ENCODE data around the gene MSI1. TPM values are rescaled to one million over a fixed set of nuclear protein-coding genes. Genes with fewer than 3 reads are reported as not detected.
A peak's percentile ranks its signal among the peaks of the same experiment; 100 is the strongest.

The MSI1 gene
- total and polyA plus RNA-seq, 5 experiments from 2014 or later: not detected

DNA sequence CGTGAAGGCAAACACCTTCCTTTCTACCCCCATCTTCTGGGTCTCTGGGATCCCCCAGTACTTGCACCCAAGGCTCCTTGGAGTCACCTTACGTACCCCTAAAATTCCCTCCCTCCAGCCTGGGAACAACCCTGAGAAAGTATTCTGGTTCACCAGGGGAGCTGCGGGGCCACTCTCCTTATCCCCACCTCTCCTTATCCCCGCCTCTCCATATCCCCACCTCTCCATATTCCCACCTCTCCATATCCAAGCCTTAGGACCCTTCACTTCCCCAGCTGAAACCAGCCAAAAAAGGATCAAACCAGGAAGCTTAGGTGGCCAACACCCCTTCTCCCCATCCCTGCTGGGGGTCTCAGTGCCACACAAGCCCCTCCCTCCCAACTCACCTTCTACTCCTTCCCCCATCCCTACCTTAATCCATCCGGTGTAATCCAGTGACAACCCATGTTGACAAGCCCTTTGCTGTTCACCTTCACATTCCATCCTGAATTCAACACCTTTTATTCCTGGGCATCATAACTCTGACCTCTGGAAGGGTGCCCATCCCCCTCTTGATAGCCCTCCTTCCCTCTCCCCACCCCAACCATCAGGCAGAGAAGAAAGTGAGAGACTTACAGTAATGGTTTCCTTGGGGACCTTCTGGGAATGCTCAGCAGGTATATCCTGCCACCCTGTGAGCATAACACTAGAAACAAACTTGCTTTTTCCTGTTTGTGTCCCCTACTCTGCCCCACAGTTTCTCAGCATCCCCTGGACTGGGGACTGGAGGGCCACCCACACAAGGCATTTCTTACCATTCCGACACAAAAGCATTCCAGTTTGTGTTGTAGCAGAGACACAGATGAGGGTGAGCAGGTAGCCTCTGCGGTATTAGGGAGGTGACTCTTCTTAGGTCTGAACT lies 1.6 kb upstream of the MSI1 start:
- peak overlapping the region; percentile 70 to 87 (median 78) for H3K4me3 Mint-ChIP-seq
- H3K4me1 Mint-ChIP-seq: peaks cover 13 to 19% (median 14%) of the 10 kb centered on the region in 4 donors
- DNase-seq (no peak), ATAC-seq (no peak)
- POLR2A ChIA-PET: no interaction called here
- H3K9me3 Mint-ChIP-seq: peaks cover 0 to 2% (median 0%) of the 10 kb centered on the region in 9 donors
- peaks cover 48 to 87% (median 69%) of the 10 kb centered on the region in 5 donors for H3K27me3 Mint-ChIP-seq
- peaks cover 0 to 10% (median 0%) of the 10 kb centered on the region in 3 donors for H3K36me3 Mint-ChIP-seq
- peak overlapping the region in 3 of 10 donors; percentile 4 to 63 (median 31) for H3K27ac Mint-ChIP-seq

DNA sequence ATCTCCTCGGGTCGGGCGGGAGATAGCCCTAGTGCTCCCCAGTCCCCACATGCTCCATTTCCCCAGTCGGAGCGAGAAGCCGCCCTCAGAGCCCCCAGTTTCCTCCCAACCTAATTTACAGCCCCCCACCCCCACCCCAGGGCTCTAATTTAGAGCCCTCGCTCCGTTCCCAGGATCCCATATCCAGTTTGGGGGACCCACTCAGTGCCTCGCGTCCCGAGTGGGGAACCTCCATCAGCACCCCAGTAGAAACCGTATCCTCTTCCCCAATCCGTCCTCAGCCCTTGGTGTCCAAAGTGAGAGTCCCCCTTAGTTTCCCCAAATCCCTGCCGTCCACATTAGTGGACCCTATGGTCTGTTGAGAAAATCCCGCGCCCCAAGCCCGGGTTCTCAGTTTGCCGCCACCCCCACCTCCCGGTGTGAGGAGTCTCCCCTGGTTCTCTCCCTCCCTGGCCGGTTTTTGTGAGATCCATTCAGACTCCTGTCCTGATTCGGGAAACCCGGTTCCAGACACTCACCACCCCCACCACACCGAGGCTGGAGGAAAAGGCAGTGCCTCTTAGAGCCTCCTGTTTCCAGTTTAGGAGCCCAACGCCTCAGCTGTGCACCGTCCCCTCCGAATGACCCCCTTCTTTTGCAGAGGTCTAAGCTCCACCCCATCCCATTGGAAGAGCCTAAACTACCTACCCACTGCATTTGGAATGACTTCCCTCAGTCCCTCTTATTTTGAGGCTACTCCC lies 809 bp upstream of the MSI1 start:
- H3K9me3 Mint-ChIP-seq: peaks cover 0 to 2% (median 0%) of the 10 kb centered on the region in 9 donors

DNA sequence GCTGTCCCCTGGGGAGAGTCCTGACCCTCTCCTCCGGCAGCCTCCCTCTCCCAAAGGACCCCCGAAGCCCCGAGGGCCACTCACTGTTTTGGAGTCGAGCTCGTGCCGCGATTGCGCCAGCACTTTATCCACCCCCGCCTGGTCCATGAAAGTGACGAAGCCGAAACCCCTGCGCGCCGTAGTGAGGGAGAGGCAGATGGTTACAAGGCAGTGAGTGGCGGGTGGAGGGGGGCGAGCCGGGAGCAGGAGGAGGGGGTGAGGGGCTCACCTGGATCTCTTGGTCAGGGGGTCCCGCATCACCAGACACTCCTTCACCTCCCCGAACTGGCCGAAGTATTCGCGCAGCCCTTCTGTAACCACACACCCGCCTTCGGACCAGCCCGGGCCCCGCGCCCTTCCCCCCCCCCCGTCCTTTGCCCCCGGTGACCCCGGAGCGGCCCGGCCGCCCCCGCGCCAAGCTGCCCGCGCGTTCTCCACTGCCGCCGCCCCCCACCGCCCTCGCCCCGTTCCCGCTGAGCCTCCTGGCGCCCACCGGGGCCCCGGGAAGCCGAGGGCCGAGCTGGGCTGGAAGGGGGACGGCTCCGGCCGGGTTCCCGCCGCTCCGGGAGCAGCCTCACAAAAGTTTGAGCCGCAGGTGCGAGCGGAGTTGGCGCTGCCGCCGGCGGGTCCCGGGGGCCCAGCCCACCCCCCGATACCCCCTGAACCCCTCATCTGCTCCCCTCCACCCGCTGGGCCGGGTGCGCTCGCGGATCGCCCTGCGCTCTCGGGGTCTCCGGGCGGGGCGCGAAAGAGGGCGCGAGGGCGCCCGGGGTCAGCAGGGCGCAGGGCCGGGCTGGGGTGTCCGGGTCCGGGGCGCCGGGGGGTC lies 808 bp downstream of the MSI1 start:
- ATAC-seq: peak in 1 of 2 donors; percentile 11
- POLR2A ChIA-PET: no interaction called here
- Mint-ChIP-seq H3K36me3 (peaks cover 0 to 10% (median 0%) of the 10 kb centered on the region in 3 donors), H3K9me3 (no peaks in the 10 kb centered on the region), H3K27me3 (peaks cover 50 to 87% (median 74%) of the 10 kb centered on the region in 5 donors), H3K4me3 (peak overlapping the region; percentile 36 to 75 (median 62)), H3K27ac (no peak overlapping the region), H3K4me1 (peaks cover 13 to 19% (median 14%) of the 10 kb centered on the region in 4 donors)
- DNase-seq: peak in 1 of 10 donors; percentile 16

More for the DNA sequence above, 809 bp upstream of the MSI1 start:
- DNase-seq: peak in 1 of 10 donors; percentile 49
- no peak for ATAC-seq
- H3K36me3 Mint-ChIP-seq: peaks cover 0 to 10% (median 0%) of the 10 kb centered on the region in 3 donors
- H3K27ac Mint-ChIP-seq: peak overlapping the region in 3 of 10 donors; percentile 31 to 71 (median 36)
- peaks cover 49 to 87% (median 69%) of the 10 kb centered on the region in 5 donors for H3K27me3 Mint-ChIP-seq
- peak overlapping the region; percentile 70 to 87 (median 78) for H3K4me3 Mint-ChIP-seq
- peaks cover 13 to 19% (median 14%) of the 10 kb centered on the region in 4 donors for H3K4me1 Mint-ChIP-seq
- POLR2A ChIA-PET: no interaction called here

DNA sequence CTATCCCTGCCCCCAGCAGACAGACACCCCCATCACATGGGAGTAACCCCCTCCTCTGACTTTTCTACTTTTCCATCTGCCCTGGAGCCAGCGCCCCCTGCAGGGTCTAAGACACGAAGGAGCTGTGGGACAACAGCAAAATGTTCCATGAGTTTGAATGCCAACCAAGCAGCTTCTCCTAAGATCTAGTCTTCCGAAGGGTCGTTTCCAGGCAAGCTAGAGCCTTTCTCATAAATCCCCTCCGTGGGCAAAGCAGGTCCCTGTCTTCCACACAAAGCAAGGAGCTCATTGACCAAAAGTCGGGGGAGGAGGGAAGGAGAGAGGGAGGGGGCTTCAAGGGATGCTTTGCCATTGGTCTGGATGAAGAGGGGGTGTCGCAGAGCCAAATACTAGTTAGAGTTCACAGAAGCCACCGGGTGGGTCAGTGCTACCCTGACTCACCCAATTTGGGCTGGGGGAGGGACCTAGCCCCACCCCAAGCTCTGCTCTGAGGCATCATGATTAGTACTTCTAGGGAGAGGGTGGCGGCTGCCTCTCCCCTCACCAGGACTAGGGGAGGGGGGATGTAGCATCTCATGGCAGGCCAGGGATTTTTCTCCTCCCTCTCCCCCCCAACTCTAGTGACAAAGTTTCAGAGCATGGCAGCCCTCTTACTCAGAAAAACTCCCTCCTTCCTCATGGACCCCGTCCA lies 1.6 kb downstream of the MSI1 start:
- POLR2A ChIA-PET: no interaction called here
- peaks cover 0 to 10% (median 0%) of the 10 kb centered on the region in 3 donors for H3K36me3 Mint-ChIP-seq
- H3K4me3 Mint-ChIP-seq: peak overlapping the region; percentile 47 to 75 (median 62)
- no peak overlapping the region for H3K27ac Mint-ChIP-seq
- no peaks in the 10 kb centered on the region for H3K9me3 Mint-ChIP-seq
- ATAC-seq (no peak), DNase-seq (no peak)
- H3K4me1 Mint-ChIP-seq: peaks cover 13 to 19% (median 14%) of the 10 kb centered on the region in 4 donors
- peaks cover 46 to 87% (median 76%) of the 10 kb centered on the region in 5 donors for H3K27me3 Mint-ChIP-seq

DNA sequence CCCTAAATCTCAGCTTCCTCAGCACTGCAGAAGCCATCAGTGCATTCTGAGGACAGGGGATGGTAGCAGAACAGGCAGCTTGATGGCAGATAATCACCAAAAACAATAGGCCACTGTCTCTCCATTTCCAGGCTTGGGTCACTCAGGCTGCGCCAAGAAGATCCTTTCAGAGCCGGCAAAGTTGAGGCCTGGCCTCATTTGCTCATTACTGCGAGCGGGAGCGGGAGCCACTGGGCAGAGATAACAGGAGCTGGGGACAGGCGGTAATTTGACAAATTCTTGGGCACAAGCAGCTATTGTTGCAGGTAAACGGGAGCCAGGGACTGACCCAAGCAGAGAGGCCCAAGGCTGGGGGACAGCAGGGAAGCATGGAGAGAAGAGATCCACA lies 2.1 kb downstream of the MSI1 start:
- Mint-ChIP-seq H3K27ac (no peak overlapping the region), H3K27me3 (peaks cover 48 to 87% (median 76%) of the 10 kb centered on the region in 5 donors), H3K9me3 (no peaks in the 10 kb centered on the region), H3K4me3 (peak overlapping the region in 8 of 10 donors; percentile 20 to 75 (median 50)), H3K36me3 (peaks cover 0 to 10% (median 0%) of the 10 kb centered on the region in 3 donors), H3K4me1 (peaks cover 14 to 23% (median 19%) of the 10 kb centered on the region in 4 donors)
- ATAC-seq: no peak
- POLR2A ChIA-PET: interaction anchor here (0.6 kb wide), 1 partner anchor 12 kb away, joined by 4 read pairs; no protein-coding TSS in a partner anchor
- DNase-seq: no peak

DNA sequence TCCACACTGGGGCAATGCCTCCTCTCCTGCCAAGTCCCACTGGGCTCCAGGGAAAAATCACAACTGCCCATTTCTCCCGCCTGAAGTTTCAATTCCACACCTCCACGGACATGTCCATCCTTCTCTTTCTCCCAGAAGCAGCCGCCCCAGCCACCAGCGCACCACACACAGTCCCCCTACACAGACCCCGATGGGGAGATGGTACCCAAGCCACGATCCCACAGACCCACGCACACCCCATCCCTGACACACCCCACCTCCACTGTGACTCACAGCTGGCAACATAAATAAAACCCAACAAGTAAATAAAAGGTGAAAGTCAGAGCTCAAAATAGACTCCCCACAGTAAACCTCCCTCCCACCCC lies 2.6 kb downstream of the MSI1 start:
- Mint-ChIP-seq H3K4me3 (peak overlapping the region in 2 of 10 donors; percentile 12 to 66), H3K27me3 (peaks cover 43 to 87% (median 74%) of the 10 kb centered on the region in 5 donors), H3K27ac (no peak overlapping the region), H3K36me3 (peaks cover 0 to 10% (median 0%) of the 10 kb centered on the region in 3 donors), H3K9me3 (no peaks in the 10 kb centered on the region), H3K4me1 (peaks cover 16 to 24% (median 21%) of the 10 kb centered on the region in 4 donors)
- POLR2A ChIA-PET: interaction anchor here (0.6 kb wide), 1 partner anchor 13 kb away, joined by 4 read pairs; no protein-coding TSS in a partner anchor
- DNase-seq: no peak
- no peak for ATAC-seq

DNA sequence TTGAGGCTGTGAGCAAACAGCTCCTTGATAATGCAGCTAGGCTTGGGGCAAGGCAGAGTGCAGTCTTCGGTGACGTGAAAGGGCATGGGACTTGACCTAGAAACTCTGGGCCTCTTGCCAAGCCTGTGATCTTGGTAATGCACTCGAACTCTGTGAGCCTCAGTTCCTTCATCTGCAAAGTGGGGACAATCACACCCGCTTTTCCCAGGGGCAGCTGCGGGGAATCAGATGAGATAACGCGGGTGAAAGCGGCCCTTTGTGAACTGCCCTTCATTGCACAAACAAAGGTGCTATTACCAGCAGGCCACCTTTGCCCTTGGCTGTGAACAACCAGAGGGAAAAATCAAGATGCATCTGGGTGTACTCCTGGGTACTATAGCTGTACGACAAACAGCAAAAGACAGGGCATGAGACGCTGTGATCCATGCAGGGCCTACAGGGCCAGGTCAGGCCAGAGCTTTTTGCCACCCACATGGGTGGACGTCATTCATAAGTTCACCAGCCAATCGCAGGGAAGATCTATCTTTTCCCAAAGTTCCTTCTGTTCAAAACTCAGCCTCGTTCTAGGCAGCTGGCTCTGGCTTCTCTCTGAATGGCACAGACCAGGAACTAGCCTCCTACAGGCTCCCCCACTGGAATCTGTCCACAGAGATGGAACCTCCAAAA lies 3.2 kb downstream of the MSI1 start:
- Mint-ChIP-seq H3K4me1 (peaks cover 18 to 25% (median 22%) of the 10 kb centered on the region in 4 donors), H3K27me3 (peaks cover 42 to 87% (median 72%) of the 10 kb centered on the region in 5 donors), H3K4me3 (peak overlapping the region in 5 of 10 donors; percentile 10 to 50 (median 19)), H3K36me3 (peaks cover 0 to 10% (median 0%) of the 10 kb centered on the region in 3 donors), H3K27ac (no peak overlapping the region), H3K9me3 (no peaks in the 10 kb centered on the region)
- POLR2A ChIA-PET: no interaction called here
- DNase-seq (no peak), ATAC-seq (no peak)

DNA sequence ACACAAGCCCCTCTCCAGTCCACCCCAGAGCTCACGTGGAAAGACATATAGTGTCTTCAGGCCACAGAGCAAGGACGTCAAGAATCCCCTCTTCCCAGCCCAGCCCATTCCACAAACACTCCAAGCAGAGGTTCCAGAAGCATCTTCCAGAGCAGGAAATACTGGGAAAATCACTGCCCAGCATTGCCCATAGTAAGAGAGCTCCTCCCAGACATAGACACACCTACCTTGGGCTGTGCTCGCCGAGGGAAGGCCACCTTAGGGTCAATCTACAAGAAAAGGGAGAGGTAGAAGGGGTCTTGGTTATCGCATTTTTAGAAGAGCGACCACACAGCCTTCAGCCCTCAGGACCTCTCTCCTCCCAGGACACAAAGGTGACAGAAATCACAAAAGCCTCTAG lies 4.5 kb downstream of the MSI1 start:
- no peak for DNase-seq

DNA sequence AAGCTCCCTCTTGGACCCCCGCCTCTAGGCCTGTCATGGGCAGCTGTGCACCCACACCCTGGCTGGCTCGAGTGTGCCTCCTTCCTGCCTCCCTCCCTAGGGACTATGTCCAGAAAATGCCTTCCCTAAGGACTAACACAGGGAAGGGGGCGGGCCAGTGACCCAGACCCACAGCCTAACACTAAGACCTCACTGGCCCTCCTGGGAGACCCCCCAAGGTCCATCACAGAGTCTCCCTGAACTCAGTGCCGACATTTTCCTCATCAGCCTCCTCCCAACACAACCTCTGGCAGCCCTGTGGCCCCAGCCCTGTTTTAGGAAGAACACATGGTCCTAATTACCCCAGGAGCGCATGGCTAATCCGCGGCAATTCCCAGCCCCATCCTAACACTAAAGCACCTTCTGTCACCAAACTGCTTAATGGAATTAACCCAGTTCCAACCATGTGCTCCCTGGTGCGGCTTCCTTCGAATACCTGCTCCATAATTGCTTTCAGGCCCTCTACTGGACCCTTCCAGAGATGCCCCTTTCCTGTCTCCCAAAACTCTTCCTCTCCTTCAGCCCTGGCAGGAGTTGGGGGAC lies 5.6 kb downstream of the MSI1 start:
- ATAC-seq (no peak), DNase-seq (no peak)
- peak overlapping the region in 2 of 10 donors; percentile 47 to 82 for H3K27ac Mint-ChIP-seq
- H3K4me1 Mint-ChIP-seq: peaks cover 4 to 14% (median 11%) of the 10 kb centered on the region in 4 donors
- POLR2A ChIA-PET: interaction anchor here (0.6 kb wide), 1 partner anchor 59 kb away, joined by 3 read pairs; no protein-coding TSS in a partner anchor
- peaks cover 38 to 95% (median 68%) of the 10 kb centered on the region in 5 donors for H3K27me3 Mint-ChIP-seq
- H3K36me3 Mint-ChIP-seq: no peaks in the 10 kb centered on the region
- no peak overlapping the region for H3K4me3 Mint-ChIP-seq
- H3K9me3 Mint-ChIP-seq: no peaks in the 10 kb centered on the region

More for the DNA sequence above, 4.5 kb downstream of the MSI1 start:
- H3K4me1 Mint-ChIP-seq: peaks cover 6 to 15% (median 12%) of the 10 kb centered on the region in 4 donors
- peaks cover 35 to 87% (median 69%) of the 10 kb centered on the region in 5 donors for H3K27me3 Mint-ChIP-seq
- ATAC-seq: no peak
- H3K36me3 Mint-ChIP-seq: no peaks in the 10 kb centered on the region
- no peak overlapping the region for H3K4me3 Mint-ChIP-seq
- no peak overlapping the region for H3K27ac Mint-ChIP-seq
- POLR2A ChIA-PET: no interaction called here
- no peaks in the 10 kb centered on the region for H3K9me3 Mint-ChIP-seq

DNA sequence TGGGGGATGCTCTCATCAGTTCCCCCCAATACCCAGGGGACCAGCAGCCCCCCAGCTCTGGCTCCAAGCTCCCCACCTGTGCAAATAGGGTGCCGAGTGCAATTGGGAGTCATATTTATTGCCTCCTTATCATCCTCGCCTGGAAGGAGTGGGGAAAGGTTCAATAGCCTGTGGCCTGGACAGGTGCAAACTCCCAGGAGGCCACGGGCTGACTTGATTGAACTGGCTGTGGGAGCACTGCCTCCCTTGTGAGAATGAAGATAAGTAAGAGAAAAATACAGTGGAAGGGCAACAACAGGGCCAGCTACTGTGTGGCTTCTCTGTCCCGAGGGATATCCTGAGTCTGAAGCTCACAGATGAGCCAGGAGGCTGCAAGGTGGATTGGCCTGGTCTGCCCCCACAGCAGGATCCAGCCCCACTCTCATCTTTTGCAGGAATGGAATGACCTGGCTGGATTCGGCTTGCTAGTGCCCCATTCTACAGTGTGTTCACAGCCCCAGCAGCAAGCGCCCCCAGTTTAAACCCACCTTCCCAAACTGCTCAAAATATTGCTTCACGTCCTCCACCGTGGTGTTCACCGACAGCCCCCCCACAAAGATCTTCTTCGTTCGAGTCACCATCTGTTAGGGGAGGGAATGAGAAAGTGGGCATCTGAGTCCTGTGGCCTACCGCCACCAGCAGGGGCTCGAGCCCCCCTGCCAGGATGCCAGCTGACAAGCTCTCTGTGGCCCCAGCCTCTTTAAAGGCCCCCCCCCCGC lies 6.3 kb downstream of the MSI1 start:
- DNase-seq: peak in 1 of 10 donors; percentile 42
- Mint-ChIP-seq H3K27ac (peak overlapping the region in 2 of 10 donors; percentile 32 to 84), H3K4me1 (peaks cover 4 to 12% (median 10%) of the 10 kb centered on the region in 4 donors)

More for the DNA sequence above, 6.3 kb downstream of the MSI1 start:
- H3K27me3 Mint-ChIP-seq: peaks cover 40 to 100% (median 73%) of the 10 kb centered on the region in 5 donors
- peak overlapping the region in 3 of 10 donors; percentile 26 to 56 (median 26) for H3K4me3 Mint-ChIP-seq
- POLR2A ChIA-PET: no interaction called here
- no peaks in the 10 kb centered on the region for H3K36me3 Mint-ChIP-seq
- H3K9me3 Mint-ChIP-seq: no peaks in the 10 kb centered on the region
- ATAC-seq: no peak

Data from naive thymus-derived CD8-positive, alpha-beta T cell (primary cell).